ES-I3 (cell line): ENCODE results near the gene HECA.

Source experiments
- H3K36me3 ChIP-seq: 2 replicates; pipeline ENCODE4 v1.6.1; 2013; ENCODE audit warnings: mild to moderate bottlenecking, low read length, control low read depth, moderate library complexity; ENCODE audit not compliant: insufficient read depth
- H3K4me1 ChIP-seq: 2 replicates; pipeline ENCODE4 v1.6.1; 2013; ENCODE audit warnings: mild to moderate bottlenecking, control low read depth, low read length; ENCODE audit not compliant: insufficient read depth
- H3K9ac ChIP-seq: 2 replicates; pipeline ENCODE4 v1.6.1; 2013; ENCODE audit warnings: low read depth, mild to moderate bottlenecking, low read length, moderate library complexity
- H3K9me3 ChIP-seq: 2 replicates; pipeline ENCODE4 v1.6.1; 2013; ENCODE audit warnings: mild to moderate bottlenecking, low read length, moderate library complexity; ENCODE audit not compliant: control insufficient read depth, insufficient read depth

The HECA gene

DNA sequence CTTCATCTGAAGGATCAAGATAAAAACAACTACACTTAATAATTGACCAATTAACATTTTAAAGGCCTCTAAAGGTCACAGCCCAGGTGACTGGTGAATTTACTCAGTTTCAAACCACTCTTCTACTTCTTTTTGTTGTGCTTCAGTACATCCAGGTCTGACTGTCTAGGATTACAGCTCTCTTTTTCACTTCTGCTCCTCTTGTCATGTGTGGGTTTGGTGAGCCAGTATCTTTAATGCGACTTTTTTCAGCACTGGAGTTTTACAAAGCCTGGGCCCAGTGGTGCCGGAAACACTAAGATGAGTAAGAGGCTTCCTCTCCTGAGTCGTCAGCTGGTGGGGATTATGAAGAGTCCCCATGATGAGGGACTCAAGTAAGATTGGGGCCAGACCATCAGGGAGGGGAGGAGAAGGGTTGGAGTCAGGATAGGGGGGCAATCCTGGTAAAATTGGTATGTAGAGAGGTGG is 27.0 kb downstream of the HECA start:
- Histone ChIP-seq H3K36me3 (no peaks in the 10 kb centered on the region), H3K9ac (no peak overlapping the region), H3K9me3 (no peaks in the 10 kb centered on the region), H3K4me1 (0 out of 2 replicates have a peak, but pooled peaks cover 4% of the 10 kb centered on the region)

DNA sequence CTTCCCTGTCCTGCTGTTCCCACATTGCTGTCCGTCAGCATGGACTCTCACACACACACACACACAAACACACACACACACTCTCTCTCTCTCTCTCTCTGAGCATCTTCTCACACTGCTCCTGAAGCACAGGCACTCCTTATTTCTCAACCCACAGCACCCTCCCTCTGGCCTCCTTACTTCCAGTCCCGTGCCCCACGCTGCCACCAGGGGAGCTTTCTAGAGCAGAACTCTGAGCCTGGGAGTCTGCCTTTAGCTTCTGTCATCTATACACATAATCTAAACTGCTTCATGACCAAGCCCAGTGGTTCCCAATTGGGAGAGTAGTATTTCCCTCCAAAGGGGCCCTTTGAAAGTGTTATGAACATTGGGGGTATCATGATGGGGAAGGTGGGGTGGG is 29.1 kb downstream of the HECA start:
- H3K4me1 ChIP-seq = 0 out of 2 replicates have a peak, but pooled peaks cover 4% of the 10 kb centered on the region
- H3K36me3 ChIP-seq = peaks cover 3% of the 10 kb centered on the region; the same call in 1 of the 2 replicates
- H3K9me3 ChIP-seq = no peaks in the 10 kb centered on the region
- H3K9ac ChIP-seq = no peak overlapping the region

DNA sequence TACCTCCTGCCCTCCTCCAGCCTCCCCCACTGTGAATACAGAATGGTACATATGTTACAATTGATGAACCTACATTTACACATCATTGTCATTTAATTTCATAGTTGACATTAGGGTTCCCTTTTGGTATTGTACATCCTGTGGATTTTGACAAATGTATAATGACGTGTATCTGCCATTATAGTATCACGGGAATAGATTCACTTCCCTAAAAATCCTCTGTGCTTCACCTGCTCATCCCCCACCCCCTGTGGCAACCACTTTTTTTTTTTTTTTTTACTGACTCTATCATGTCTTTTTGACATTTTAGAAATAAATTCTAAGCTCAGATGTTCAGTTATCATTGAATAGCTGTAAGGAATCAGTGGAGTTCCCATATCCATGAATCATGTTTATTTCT is 30.4 kb downstream of the HECA start:
- Histone ChIP-seq H3K9ac (no peak overlapping the region), H3K9me3 (no peaks in the 10 kb centered on the region), H3K36me3 (peaks cover 3% of the 10 kb centered on the region; the same call in 1 of the 2 replicates), H3K4me1 (0 out of 2 replicates have a peak, but pooled peaks cover 4% of the 10 kb centered on the region)

DNA sequence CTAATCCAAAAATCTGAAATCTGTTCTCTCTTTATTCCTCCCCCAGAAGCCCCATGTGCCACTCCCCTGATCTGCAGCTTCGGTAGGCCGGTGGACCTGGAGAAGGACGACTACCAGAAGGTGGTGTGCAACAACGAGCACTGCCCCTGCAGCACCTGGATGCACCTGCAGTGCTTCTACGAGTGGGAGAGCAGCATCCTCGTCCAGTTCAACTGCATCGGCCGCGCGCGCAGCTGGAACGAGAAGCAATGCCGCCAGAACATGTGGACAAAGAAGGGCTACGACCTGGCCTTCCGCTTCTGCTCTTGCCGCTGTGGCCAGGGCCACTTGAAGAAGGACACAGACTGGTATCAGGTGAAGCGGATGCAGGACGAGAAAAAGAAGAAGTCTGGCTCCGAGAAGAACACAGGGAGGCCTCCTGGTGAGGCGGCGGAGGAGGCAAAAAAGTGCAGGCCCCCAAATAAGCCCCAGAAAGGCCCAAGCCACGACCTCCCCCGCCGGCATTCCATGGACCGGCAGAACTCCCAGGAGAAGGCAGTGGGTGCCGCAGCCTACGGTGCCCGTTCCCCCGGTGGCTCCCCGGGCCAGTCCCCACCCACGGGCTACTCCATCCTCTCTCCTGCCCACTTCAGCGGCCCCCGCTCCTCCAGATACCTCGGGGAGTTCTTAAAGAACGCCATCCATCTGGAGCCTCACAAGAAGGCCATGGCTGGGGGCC is 31.5 kb downstream of the HECA start:
- no peak overlapping the region for H3K9ac ChIP-seq
- H3K36me3 ChIP-seq = peaks cover 3% of the 10 kb centered on the region; the same call in 1 of the 2 replicates
- no peaks in the 10 kb centered on the region for H3K9me3 ChIP-seq
- H3K4me1 ChIP-seq = 0 out of 2 replicates have a peak, but pooled peaks cover 4% of the 10 kb centered on the region

GRCh38 chr6:139166956-139167313 is 32.1 kb downstream of the HECA start:
- Histone ChIP-seq H3K36me3 (peaks cover 3% of the 10 kb centered on the region; the same call in 1 of the 2 replicates), H3K9ac (no peak overlapping the region), H3K9me3 (no peaks in the 10 kb centered on the region), H3K4me1 (0 out of 2 replicates have a peak, but pooled peaks cover 3% of the 10 kb centered on the region)

DNA sequence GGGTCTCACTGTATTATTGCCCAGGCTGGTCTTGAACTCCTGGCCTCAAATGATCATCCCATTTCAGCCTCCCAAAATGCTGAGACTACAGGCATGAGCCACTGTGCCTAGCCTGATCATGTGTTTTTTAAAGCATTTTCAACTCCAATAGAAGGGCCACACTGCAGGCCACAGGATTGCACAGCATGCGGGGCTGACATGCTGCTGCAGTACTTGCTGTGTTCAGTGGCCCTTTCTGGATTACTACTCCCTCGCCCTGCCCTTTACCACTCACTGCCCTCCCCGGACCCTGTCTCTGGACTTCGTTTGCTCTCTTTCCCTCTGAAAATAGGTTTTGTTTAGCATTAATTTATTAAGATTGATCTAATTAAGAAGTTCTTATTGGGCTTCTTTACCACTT is 37.3 kb downstream of the HECA start:
- H3K9ac ChIP-seq = no peak overlapping the region
- H3K9me3 ChIP-seq = no peaks in the 10 kb centered on the region
- H3K4me1 ChIP-seq = peaks cover 16% of the 10 kb centered on the region
- H3K36me3 ChIP-seq = 0 out of 2 replicates have a peak, but pooled peaks cover 1% of the 10 kb centered on the region

DNA sequence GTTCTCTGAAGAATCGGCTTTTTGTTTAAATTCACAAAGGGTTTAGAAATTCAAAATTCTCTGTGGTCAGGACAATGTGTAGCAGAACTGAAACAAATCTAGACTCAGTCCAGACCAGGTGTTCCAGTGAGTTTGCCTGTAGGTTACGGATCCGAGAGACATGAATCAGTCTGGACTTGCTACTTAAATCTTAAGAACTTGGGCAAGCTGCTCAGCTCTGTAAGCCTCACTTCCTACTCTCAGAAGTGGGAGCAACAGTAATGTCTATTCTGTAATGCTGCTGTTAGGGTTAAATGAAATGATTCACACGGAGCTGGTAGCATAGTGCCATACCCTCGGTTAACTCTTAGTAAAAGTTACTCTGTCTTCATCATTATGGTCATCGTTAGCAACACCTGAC is 37.7 kb downstream of the HECA start:
- H3K36me3 ChIP-seq = no peaks in the 10 kb centered on the region
- H3K9me3 ChIP-seq = no peaks in the 10 kb centered on the region
- H3K4me1 ChIP-seq = peaks cover 16% of the 10 kb centered on the region
- no peak overlapping the region for H3K9ac ChIP-seq

DNA sequence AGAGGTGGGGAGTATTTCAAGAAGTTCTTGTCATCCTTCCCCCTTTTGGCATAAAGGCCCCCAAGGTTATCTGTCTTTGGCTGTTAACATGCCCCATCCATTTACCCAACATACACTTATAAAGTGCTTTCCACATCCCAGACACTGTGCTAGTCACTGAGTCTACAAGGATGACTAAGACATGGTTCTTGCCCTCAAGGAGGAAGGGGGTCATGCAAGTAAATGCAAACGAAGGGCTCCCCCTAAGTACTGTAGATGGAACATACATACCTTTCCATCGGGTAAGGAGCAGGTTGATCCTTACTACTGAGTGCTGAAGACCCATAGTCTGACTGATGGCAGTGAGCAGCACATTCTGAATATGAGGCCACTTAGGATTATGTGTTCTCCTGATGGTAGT is 38.3 kb downstream of the HECA start:
- Histone ChIP-seq H3K9me3 (no peaks in the 10 kb centered on the region), H3K4me1 (peaks cover 16% of the 10 kb centered on the region), H3K36me3 (no peaks in the 10 kb centered on the region)

GRCh38 chr6:139173822-139174221 is 38.9 kb downstream of the HECA start:
- Histone ChIP-seq H3K9ac (no peak overlapping the region), H3K36me3 (no peaks in the 10 kb centered on the region), H3K4me1 (peaks cover 16% of the 10 kb centered on the region), H3K9me3 (no peaks in the 10 kb centered on the region)

More for the DNA sequence above, 38.3 kb downstream of the HECA start:
- no peak overlapping the region for H3K9ac ChIP-seq

DNA sequence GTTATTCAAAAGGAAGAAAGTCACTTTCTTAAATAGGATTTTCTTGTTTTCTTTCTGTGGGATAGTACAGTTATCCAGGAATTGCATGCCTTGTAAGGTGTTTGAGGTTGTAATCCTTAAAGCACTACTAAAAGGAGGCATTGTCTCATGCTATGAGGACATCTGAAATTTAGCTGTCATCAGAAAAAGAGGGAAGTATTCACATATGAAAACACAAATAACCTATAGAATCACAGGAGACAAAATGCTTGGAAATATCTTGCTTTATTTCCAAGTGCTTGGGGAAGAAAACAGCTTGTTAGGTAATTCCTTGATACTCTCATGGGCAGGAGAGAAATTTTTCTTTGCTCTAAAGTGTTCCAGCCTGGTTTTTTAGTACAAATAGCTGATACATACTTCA is 40.1 kb downstream of the HECA start:
- Histone ChIP-seq H3K9me3 (no peaks in the 10 kb centered on the region), H3K9ac (no peak overlapping the region), H3K36me3 (no peaks in the 10 kb centered on the region), H3K4me1 (peaks cover 16% of the 10 kb centered on the region)

DNA sequence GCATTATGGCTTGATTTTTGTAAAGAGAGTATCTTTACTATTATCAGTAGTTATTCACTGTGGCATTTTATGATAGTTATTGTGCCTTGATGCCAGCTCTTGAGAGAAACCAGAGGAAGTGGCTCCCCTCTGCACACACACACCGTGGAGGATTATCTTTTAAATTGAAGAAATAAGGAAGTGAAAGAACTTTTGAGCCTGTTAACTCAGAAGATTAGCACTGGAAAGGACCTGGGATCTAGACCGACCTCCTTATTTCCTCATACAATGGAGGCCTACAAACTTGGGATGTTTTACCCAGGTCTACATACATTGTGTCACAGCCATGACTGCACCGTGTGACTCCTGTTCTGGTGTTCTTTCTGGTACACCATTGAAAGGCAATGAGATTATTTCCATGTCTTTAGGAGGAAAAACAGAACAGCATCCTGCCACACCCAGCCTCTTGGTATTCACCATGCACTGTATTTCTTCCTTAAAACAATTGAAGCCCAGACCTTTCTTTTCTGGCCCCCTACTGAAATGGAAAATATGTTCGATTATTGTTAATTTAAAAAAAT is 40.6 kb downstream of the HECA start:
- no peaks in the 10 kb centered on the region for H3K9me3 ChIP-seq
- no peak overlapping the region for H3K9ac ChIP-seq
- H3K4me1 ChIP-seq = peaks cover 16% of the 10 kb centered on the region
- no peaks in the 10 kb centered on the region for H3K36me3 ChIP-seq

GRCh38 chr6:139181236-139181635 is 46.4 kb downstream of the HECA start:
- H3K9me3 ChIP-seq = no peaks in the 10 kb centered on the region
- H3K36me3 ChIP-seq = no peaks in the 10 kb centered on the region; the same call in 1 of the 2 replicates
- 0 out of 2 replicates have a peak, but pooled peaks cover 2% of the 10 kb centered on the region for H3K4me1 ChIP-seq
- no peak overlapping the region for H3K9ac ChIP-seq

GRCh38 chr6:139184047-139184446 is 49.2 kb downstream of the HECA start:
- no peaks in the 10 kb centered on the region for H3K9me3 ChIP-seq
- no peaks in the 10 kb centered on the region; the same call in 1 of the 2 replicates for H3K36me3 ChIP-seq
- H3K4me1 ChIP-seq = no peaks in the 10 kb centered on the region
- H3K9ac ChIP-seq = no peak overlapping the region

- H3K4me1 ChIP-seq = no peaks in the 10 kb centered on the region
- no peaks in the 10 kb centered on the region; the same call in 1 of the 2 replicates for H3K36me3 ChIP-seq
- no peak overlapping the region for H3K9ac ChIP-seq
- no peaks in the 10 kb centered on the region for H3K9me3 ChIP-seq
Observed at GRCh38 chr6:139184459-139184858, 49.6 kb downstream of the HECA start.

GRCh38 chr6:139186242-139186641 is 51.4 kb downstream of the HECA start:
- Histone ChIP-seq H3K9me3 (no peaks in the 10 kb centered on the region), H3K4me1 (no peaks in the 10 kb centered on the region), H3K9ac (no peak overlapping the region), H3K36me3 (no peaks in the 10 kb centered on the region)
